DND-41 (cell line): ENCODE results near the gene TSHZ1.

ENCODE experiments used
- CTCF ChIP-seq: IDR thresholded peaks from 2 replicates; pipeline ENCODE4 v1.5.1; 2012; ENCODE audit warnings: borderline replicate concordance, low read length, moderate library complexity, mild to moderate bottlenecking; ENCODE audit not compliant: poor library complexity, severe bottlenecking; ENCODE audit errors: extremely low read depth
- EZH2 ChIP-seq: IDR thresholded peaks from 3 replicates; pipeline ENCODE4 v1.6.1; 2012; ENCODE audit warnings: borderline replicate concordance, low read depth, mild to moderate bottlenecking, moderate library complexity, low read length, inconsistent platforms; ENCODE audit not compliant: severe bottlenecking

GRCh38 chr18:75170022-75170789 lies 40.4 kb upstream of the TSHZ1 start:
- TF ChIP-seq CTCF (no peak), EZH2 (no peak)
